IgD-negative memory B cell (primary cell): ENCODE measurements around the gene MIA2. TPM values are rescaled to one million over a fixed set of nuclear protein-coding genes. Genes with fewer than 3 reads are reported as not detected.
"Not testable (repeated sequence)": the region's sequence is repeated elsewhere in the genome, so short reads cannot be mapped to it uniquely, and the experiment has no call there.

Source experiments
- H3K27ac Mint-ChIP-seq, 3 donors: one replicate each; pipeline ENCODE4 v1.8.0; 2020 to 2022; ENCODE audit warnings: mild to moderate bottlenecking in 3 of 3, mixed read lengths in 3 of 3, moderate library complexity in 1 of 3
- H3K27me3 Mint-ChIP-seq: one replicate; pipeline ENCODE4 v1.8.0; 2021; ENCODE audit warnings: mixed read lengths
- H3K36me3 Mint-ChIP-seq: one replicate; pipeline ENCODE4 v1.8.0; 2020; ENCODE audit warnings: mild to moderate bottlenecking, mixed read lengths
- H3K4me1 Mint-ChIP-seq, 3 donors: one replicate each; pipeline ENCODE4 v1.8.0; 2020 to 2022; ENCODE audit warnings: mixed read lengths in 3 of 3, mild to moderate bottlenecking in 1 of 3
- H3K4me3 Mint-ChIP-seq, 4 donors: one replicate each; pipeline ENCODE4 v1.8.0; 2020 to 2022; ENCODE audit warnings: mild to moderate bottlenecking in 4 of 4, mixed read lengths in 4 of 4, moderate library complexity in 3 of 4
- H3K9me3 Mint-ChIP-seq, 3 donors: one replicate each; pipeline ENCODE4 v1.8.0; 2020 to 2021; ENCODE audit warnings: mixed read lengths in 3 of 3, mild to moderate bottlenecking in 1 of 3
- polyA plus RNA-seq: library from polyadenylated mRNA; unstranded; fragments of 300-500 nt; fragmentation: Illumina TruSeq; gene quantifications from one replicate; pipeline ENCODE4 v1.2.3, GENCODE V29; 2021

The MIA2 gene
- polyA plus RNA-seq, 1 donor from 2014 or later: 24.8 TPM

GRCh38 chr14:39318574-39318973, 84.9 kb downstream of the MIA2 start:
- Mint-ChIP-seq H3K36me3 (peaks cover 9% of the 10 kb centered on the region), H3K27me3 (no peaks in the 10 kb centered on the region), H3K4me3 (no peak overlapping the region), H3K9me3 (no peaks in the 10 kb centered on the region), H3K27ac (no peak overlapping the region), H3K4me1 (peaks cover 0 to 1% (median 1%) of the 10 kb centered on the region in 3 donors)

- peaks cover 0 to 1% (median 1%) of the 10 kb centered on the region in 3 donors for H3K4me1 Mint-ChIP-seq
- H3K4me3 Mint-ChIP-seq: no peak overlapping the region
- peaks cover 8% of the 10 kb centered on the region for H3K36me3 Mint-ChIP-seq
- H3K9me3 Mint-ChIP-seq: no peaks in the 10 kb centered on the region
- H3K27me3 Mint-ChIP-seq: no peaks in the 10 kb centered on the region
- no peak overlapping the region for H3K27ac Mint-ChIP-seq
Observed at GRCh38 chr14:39319381-39319780, 85.7 kb downstream of the MIA2 start.

GRCh38 chr14:39320318-39320717, 86.6 kb downstream of the MIA2 start:
- Mint-ChIP-seq H3K36me3 (peaks cover 8% of the 10 kb centered on the region), H3K4me1 (peaks cover 0 to 1% (median 0%) of the 10 kb centered on the region in 3 donors), H3K27ac (no peak overlapping the region), H3K4me3 (no peak overlapping the region), H3K27me3 (no peaks in the 10 kb centered on the region), H3K9me3 (no peaks in the 10 kb centered on the region)

- H3K36me3 Mint-ChIP-seq: peaks cover 11% of the 10 kb centered on the region
- H3K4me3 Mint-ChIP-seq: no peak overlapping the region
- no peaks in the 10 kb centered on the region for H3K27me3 Mint-ChIP-seq
- peak overlapping the region in 1 of 3 donors; percentile 31 for H3K27ac Mint-ChIP-seq
- H3K9me3 Mint-ChIP-seq: peaks cover 0 to 2% (median 0%) of the 10 kb centered on the region in 3 donors
- no peaks in the 10 kb centered on the region for H3K4me1 Mint-ChIP-seq
Observed at GRCh38 chr14:39322807-39323206, 89.1 kb downstream of the MIA2 start.

- H3K36me3 Mint-ChIP-seq: peaks cover 16% of the 10 kb centered on the region
- H3K4me1 Mint-ChIP-seq: peaks cover 0 to 2% (median 0%) of the 10 kb centered on the region in 3 donors
- no peak overlapping the region for H3K27ac Mint-ChIP-seq
- H3K4me3 Mint-ChIP-seq: no peak overlapping the region
- H3K27me3 Mint-ChIP-seq: no peaks in the 10 kb centered on the region
- H3K9me3 Mint-ChIP-seq: peaks cover 0 to 2% (median 0%) of the 10 kb centered on the region in 3 donors
Observed at GRCh38 chr14:39324097-39324496, 90.4 kb downstream of the MIA2 start.

- Mint-ChIP-seq H3K4me1 (peaks cover 0 to 3% (median 3%) of the 10 kb centered on the region in 3 donors), H3K27ac (no peak overlapping the region), H3K4me3 (no peak overlapping the region), H3K27me3 (no peaks in the 10 kb centered on the region), H3K9me3 (peaks cover 0 to 2% (median 0%) of the 10 kb centered on the region in 3 donors), H3K36me3 (peaks cover 13% of the 10 kb centered on the region)
Observed at GRCh38 chr14:39339003-39339402, 105.3 kb downstream of the MIA2 start.

- not testable (repeated sequence) for H3K9me3 Mint-ChIP-seq, H3K27ac Mint-ChIP-seq, H3K36me3 Mint-ChIP-seq, H3K4me1 Mint-ChIP-seq, H3K27me3 Mint-ChIP-seq
- H3K4me3 Mint-ChIP-seq: peak overlapping the region in 1 of 4 donors; percentile 78
Observed at GRCh38 chr14:39341126-39341525, 107.4 kb downstream of the MIA2 start.

- H3K4me3 Mint-ChIP-seq: no peak overlapping the region
- peaks cover 9% of the 10 kb centered on the region for H3K36me3 Mint-ChIP-seq
- H3K27ac Mint-ChIP-seq: no peak overlapping the region
- no peaks in the 10 kb centered on the region for H3K27me3 Mint-ChIP-seq
- H3K9me3 Mint-ChIP-seq: peaks cover 0 to 2% (median 0%) of the 10 kb centered on the region in 3 donors
- peaks cover 0 to 3% (median 2%) of the 10 kb centered on the region in 3 donors for H3K4me1 Mint-ChIP-seq
Observed at GRCh38 chr14:39342768-39343167, 109.1 kb downstream of the MIA2 start.

- Mint-ChIP-seq H3K27ac (no peak overlapping the region), H3K36me3 (peaks cover 8% of the 10 kb centered on the region), H3K27me3 (no peaks in the 10 kb centered on the region), H3K4me3 (no peak overlapping the region), H3K4me1 (peaks cover 0 to 3% (median 0%) of the 10 kb centered on the region in 3 donors), H3K9me3 (peaks cover 0 to 2% (median 0%) of the 10 kb centered on the region in 3 donors)
Observed at GRCh38 chr14:39343614-39344013, 109.9 kb downstream of the MIA2 start.

GRCh38 chr14:39350866-39351265, 117.2 kb downstream of the MIA2 start:
- Mint-ChIP-seq H3K27me3 (no peaks in the 10 kb centered on the region), H3K36me3 (peaks cover 23% of the 10 kb centered on the region), H3K4me1 (peaks cover 0 to 3% (median 0%) of the 10 kb centered on the region in 3 donors), H3K4me3 (no peak overlapping the region), H3K9me3 (peaks cover 0 to 5% (median 4%) of the 10 kb centered on the region in 3 donors), H3K27ac (no peak overlapping the region)

- peaks cover 0 to 3% (median 0%) of the 10 kb centered on the region in 3 donors for H3K4me1 Mint-ChIP-seq
- H3K27ac Mint-ChIP-seq: no peak overlapping the region
- H3K9me3 Mint-ChIP-seq: peaks cover 0 to 5% (median 4%) of the 10 kb centered on the region in 3 donors
- no peak overlapping the region for H3K4me3 Mint-ChIP-seq
- H3K36me3 Mint-ChIP-seq: peaks cover 30% of the 10 kb centered on the region
- H3K27me3 Mint-ChIP-seq: no peaks in the 10 kb centered on the region
Observed at GRCh38 chr14:39351708-39352107, 118.0 kb downstream of the MIA2 start.

GRCh38 chr14:39359069-39359468, 125.4 kb downstream of the MIA2 start:
- not testable (repeated sequence) for H3K27me3 Mint-ChIP-seq, H3K27ac Mint-ChIP-seq, H3K4me3 Mint-ChIP-seq, H3K4me1 Mint-ChIP-seq
- H3K9me3 Mint-ChIP-seq: peaks cover 7 to 18% (median 15%) of the 10 kb centered on the region in 3 donors
- peaks cover 59% of the 10 kb centered on the region for H3K36me3 Mint-ChIP-seq

- no peak overlapping the region for H3K4me3 Mint-ChIP-seq
- peak overlapping the region in 1 of 3 donors; percentile 49 for H3K27ac Mint-ChIP-seq
- peaks cover 66% of the 10 kb centered on the region for H3K36me3 Mint-ChIP-seq
- no peaks in the 10 kb centered on the region for H3K27me3 Mint-ChIP-seq
- peaks cover 3 to 5% (median 4%) of the 10 kb centered on the region in 3 donors for H3K4me1 Mint-ChIP-seq
- H3K9me3 Mint-ChIP-seq: peaks cover 10 to 19% (median 18%) of the 10 kb centered on the region in 3 donors
Observed at GRCh38 chr14:39360316-39360715, 126.6 kb downstream of the MIA2 start.

GRCh38 chr14:39361556-39361955, 127.8 kb downstream of the MIA2 start:
- peak overlapping the region in 1 of 4 donors; percentile 44 for H3K4me3 Mint-ChIP-seq
- not testable (repeated sequence) for H3K27me3 Mint-ChIP-seq, H3K4me1 Mint-ChIP-seq, H3K27ac Mint-ChIP-seq
- peaks cover 66% of the 10 kb centered on the region for H3K36me3 Mint-ChIP-seq
- peaks cover 10 to 19% (median 18%) of the 10 kb centered on the region in 3 donors for H3K9me3 Mint-ChIP-seq

GRCh38 chr14:39364509-39364908, 130.8 kb downstream of the MIA2 start:
- no peak overlapping the region for H3K4me3 Mint-ChIP-seq
- peaks cover 3 to 5% (median 5%) of the 10 kb centered on the region in 3 donors for H3K4me1 Mint-ChIP-seq
- H3K27ac Mint-ChIP-seq: peak overlapping the region in 1 of 3 donors; percentile 52
- peaks cover 55% of the 10 kb centered on the region for H3K36me3 Mint-ChIP-seq
- peaks cover 10 to 18% (median 16%) of the 10 kb centered on the region in 3 donors for H3K9me3 Mint-ChIP-seq
- no peaks in the 10 kb centered on the region for H3K27me3 Mint-ChIP-seq

- no peak overlapping the region for H3K27ac Mint-ChIP-seq
- no peaks in the 10 kb centered on the region for H3K27me3 Mint-ChIP-seq
- H3K4me1 Mint-ChIP-seq: peaks cover 2 to 5% (median 3%) of the 10 kb centered on the region in 3 donors
- H3K9me3 Mint-ChIP-seq: peaks cover 10 to 18% (median 16%) of the 10 kb centered on the region in 3 donors
- no peak overlapping the region for H3K4me3 Mint-ChIP-seq
- H3K36me3 Mint-ChIP-seq: peaks cover 46% of the 10 kb centered on the region
Observed at GRCh38 chr14:39365354-39365753, 131.6 kb downstream of the MIA2 start.
